Caco-2 (cell line): ENCODE measurements around the gene AP2S1. TPM values are rescaled to one million over a fixed set of nuclear protein-coding genes. Genes with fewer than 3 reads are reported as not detected.

ENCODE experiments used
- BruUV-seq: library from RNA; stranded (reverse); fragments of 400-500 nt; replicated peaks from 2 replicates; lab custom pipeline; 2021; lab: Mats Ljungman, UMichigan
- CTCF ChIA-PET: fragments of 300-600 bp; sonication (Branson Sonifier 250); formaldehyde crosslinking; loops from one replicate; lab custom pipeline; 2022; ENCODE audit warnings: antibody characterized with exemption; lab: Charles Lee
- POLR2A ChIA-PET: fragments of 300-600 bp; sonication (Branson Sonifier 250); formaldehyde crosslinking; loops from one replicate; lab custom pipeline; 2022; ENCODE audit warnings: antibody characterized with exemption; lab: Charles Lee
- DNase-seq, 2 experiments: peaks; one replicate each; pipeline versions ENCODE4 v3.0.0 to v3.0.0-alpha.2; 2020 to 2022
- H3K27me3 ChIP-seq: replicated peaks from 2 replicates; pipeline ENCODE4 v1.6.0; 2011; ENCODE audit warnings: low read length; ENCODE audit not compliant: control insufficient read depth, insufficient read depth
- H3K36me3 ChIP-seq: 2 replicates; pipeline ENCODE4 v1.5.1; 2011; ENCODE audit warnings: low read length; ENCODE audit not compliant: control insufficient read depth, insufficient read depth
- H3K4me1 ChIP-seq: fragments of 250-450 bp; sonication (Bioruptor Pico); 2 replicates; pipeline ENCODE4 v1.5.1; 2020; ENCODE audit warnings: mild to moderate bottlenecking
- H3K4me3 ChIP-seq: 2 replicates; pipeline ENCODE4 v1.5.1; 2011; ENCODE audit warnings: low read depth, mild to moderate bottlenecking, control low read depth, low read length
- H3K9me3 ChIP-seq: fragments of 250-450 bp; sonication (Bioruptor Pico); 2 replicates; pipeline ENCODE4 v1.5.1; 2020; ENCODE audit warnings: mild to moderate bottlenecking, moderate library complexity
- H3K27ac Mint-ChIP-seq: one replicate; pipeline ENCODE4 v1.8.0; 2022; ENCODE audit warnings: mixed read lengths; ENCODE audit not compliant: unreplicated experiment
- H3K27me3 Mint-ChIP-seq: one replicate; pipeline ENCODE4 v1.8.0; 2022; ENCODE audit warnings: mixed read lengths; ENCODE audit not compliant: insufficient read depth, unreplicated experiment
- H3K36me3 Mint-ChIP-seq: one replicate; pipeline ENCODE4 v1.8.0; 2022; ENCODE audit warnings: mild to moderate bottlenecking, mixed read lengths; ENCODE audit not compliant: insufficient read depth, unreplicated experiment
- H3K4me1 Mint-ChIP-seq: one replicate; pipeline ENCODE4 v1.8.0; 2022; ENCODE audit warnings: low read depth, mixed read lengths; ENCODE audit not compliant: unreplicated experiment
- H3K4me3 Mint-ChIP-seq: one replicate; pipeline ENCODE4 v1.8.0; 2022; ENCODE audit warnings: mild to moderate bottlenecking, moderate library complexity, mixed read lengths; ENCODE audit not compliant: unreplicated experiment
- H3K9me3 Mint-ChIP-seq: one replicate; pipeline ENCODE4 v1.8.0; 2022; ENCODE audit warnings: mixed read lengths; ENCODE audit not compliant: unreplicated experiment
- CTCF ChIP-seq, 2 experiments: fragments of 200-600 bp in 1 of 2; IDR thresholded peaks; 1 replicate in 1 of 2; 2 replicates in 1 of 2; pipeline versions ENCODE4 v1.5.1 to v1.8.0; 2011 to 2022; ENCODE audit warnings: antibody characterized with exemption in 1 of 2, control low read depth in 1 of 2, inconsistent platforms in 1 of 2, low read depth in 1 of 2, low read length in 1 of 2, mild to moderate bottlenecking in 1 of 2, moderate library complexity in 1 of 2; ENCODE audit not compliant: insufficient read depth in 1 of 2, severe bottlenecking in 1 of 2, unreplicated experiment in 1 of 2
- intact Hi-C: fragments of 100-400 bp; cut with micrococcal nuclease; formaldehyde crosslinking; loops from one replicate; pipeline ENCODE4 v1.10.0; 2022; ENCODE audit not compliant: unreplicated experiment
- total RNA-seq: library from RNA; stranded (reverse); gene quantifications from 2 replicates; pipeline ENCODE4 v1.2.3, GENCODE V29; 2022

AP2S1 gene
- total RNA-seq, 1 experiment from 2014 or later = 211 TPM

- no peak for DNase-seq
- Histone ChIP-seq H3K4me3 (no peak overlapping the region), H3K4me1 (peaks cover 11% of the 10 kb centered on the region; the same call in 1 of the 2 replicates), H3K9me3 (no peaks in the 10 kb centered on the region), H3K36me3 (no peaks in the 10 kb centered on the region), H3K27me3 (no peaks in the 10 kb centered on the region)
- H3K27me3 Mint-ChIP-seq = no peaks in the 10 kb centered on the region
- no TSS peak for BruUV-seq
- no peaks in the 10 kb centered on the region for H3K9me3 Mint-ChIP-seq
- CTCF ChIA-PET = no interaction called here
- no peak overlapping the region for H3K4me3 Mint-ChIP-seq
- no peak overlapping the region for H3K27ac Mint-ChIP-seq
- intact Hi-C loops = no loop called here
- no peak for TF ChIP-seq CTCF (IDR thresholded peaks at IDR 0.05; ENCODE audit: insufficient read depth in 1 of 2, low read depth in 1 of 2, low read length in 1 of 2, severe bottlenecking in 1 of 2, unreplicated experiment in 1 of 2)
- peaks cover 22% of the 10 kb centered on the region for H3K4me1 Mint-ChIP-seq
- POLR2A ChIA-PET = no interaction called here
- H3K36me3 Mint-ChIP-seq = peaks cover 19% of the 10 kb centered on the region
Observed at GRCh38 chr19:46791944-46792343, 58.7 kb downstream of the AP2S1 start.

- Histone ChIP-seq H3K9me3 (no peaks in the 10 kb centered on the region), H3K4me3 (no peak overlapping the region), H3K36me3 (peaks cover 6% of the 10 kb centered on the region), H3K27me3 (no peaks in the 10 kb centered on the region), H3K4me1 (peaks cover 25% of the 10 kb centered on the region)
- ChIA-PET POLR2A (interaction anchor here (0.9 kb wide), 1 partner anchor 14 kb away, joined by 3 read pairs; no protein-coding TSS in a partner anchor), CTCF (interaction anchor here (0.6 kb wide), 2 partner anchors 39 to 126 kb away, joined by 3 to 5 read pairs; no protein-coding TSS in a partner anchor)
- Mint-ChIP-seq H3K36me3 (peaks cover 45% of the 10 kb centered on the region), H3K9me3 (no peaks in the 10 kb centered on the region), H3K27ac (no peak overlapping the region), H3K4me3 (peak overlapping the region; percentile 37), H3K27me3 (no peaks in the 10 kb centered on the region), H3K4me1 (peaks cover 33% of the 10 kb centered on the region)
- BruUV-seq = no TSS peak
- intact Hi-C loops = loop anchor here (2.0 kb wide), 1 partner anchor 61 kb away; the partner anchor contains the start of gene AP2S1
- no peak for DNase-seq
- TF ChIP-seq CTCF (IDR thresholded peaks at IDR 0.05; ENCODE audit: insufficient read depth in 1 of 2, low read depth in 1 of 2, low read length in 1 of 2, severe bottlenecking in 1 of 2, unreplicated experiment in 1 of 2) = no peak
Observed at GRCh38 chr19:46789371-46789770, 61.3 kb downstream of the AP2S1 start.

GRCh38 chr19:46788968-46789338 lies 61.7 kb downstream of the AP2S1 start:
- Mint-ChIP-seq H3K4me3 (peak overlapping the region; percentile 37), H3K27ac (no peak overlapping the region), H3K27me3 (no peaks in the 10 kb centered on the region), H3K4me1 (peaks cover 37% of the 10 kb centered on the region), H3K9me3 (no peaks in the 10 kb centered on the region), H3K36me3 (peaks cover 49% of the 10 kb centered on the region)
- H3K4me1 ChIP-seq = peaks cover 29% of the 10 kb centered on the region
- no peak for TF ChIP-seq CTCF (IDR thresholded peaks at IDR 0.05; ENCODE audit: insufficient read depth in 1 of 2, low read depth in 1 of 2, low read length in 1 of 2, severe bottlenecking in 1 of 2, unreplicated experiment in 1 of 2)
- BruUV-seq = no TSS peak
- no peak overlapping the region for H3K4me3 ChIP-seq
- POLR2A ChIA-PET = interaction anchor here (0.5 to 1.0 kb wide), 11 partner anchors 7 to 1589 kb away, joined by 3 to 11 read pairs (median 4); partner anchors contain the start of genes ARHGAP35, CCDC9 and FBXO46
- DNase-seq = no peak
- CTCF ChIA-PET = no interaction called here
- H3K27me3 ChIP-seq = no peaks in the 10 kb centered on the region
- intact Hi-C loops = loop anchor here (1.0 to 2.0 kb wide), 2 partner anchors 14 to 62 kb away; partner anchors contain the start of gene AP2S1
- H3K36me3 ChIP-seq = peaks cover 7% of the 10 kb centered on the region
- H3K9me3 ChIP-seq = no peaks in the 10 kb centered on the region
